GM23338 (cell line): ENCODE data around the gene PAQR8. TPM values are rescaled to one million over a fixed set of nuclear protein-coding genes. Genes with fewer than 3 reads are reported as not detected.

Experiments
- ATAC-seq: fragments of 200-7000 bp; cut with Tn5 transposase; 3 replicates; pipeline ENCODE4 v1.9.1; 2020
- DNase-seq: peaks from one replicate; pipeline ENCODE4 v3.0.0-alpha.2; 2015; ENCODE audit warnings: low spot score
- H2AFZ ChIP-seq: fragments of 200-600 bp; sonication (generic); 2 replicates; pipeline ENCODE4 v1.8.0; 2016; ENCODE audit warnings: antibody characterized with exemption, mild to moderate bottlenecking, moderate library complexity
- H3F3A ChIP-seq: fragments of 200-600 bp; sonication (generic); replicated peaks from 2 replicates; pipeline ENCODE4 v1.8.0; 2017; ENCODE audit warnings: antibody characterized with exemption, mixed run types, low read depth
- H3K27ac ChIP-seq: fragments of 200-600 bp; sonication (generic); 2 replicates; pipeline ENCODE4 v1.6.1; 2016; ENCODE audit warnings: low read depth
- H3K27me3 ChIP-seq: fragments of 200-600 bp; sonication (generic); 2 replicates; pipeline ENCODE4 v1.8.0; 2016; ENCODE audit warnings: mild to moderate bottlenecking, mixed run types, moderate library complexity; ENCODE audit not compliant: insufficient read depth
- H3K36me3 ChIP-seq: fragments of 200-600 bp; sonication (generic); 2 replicates; pipeline ENCODE4 v1.8.0; 2016; ENCODE audit warnings: mild to moderate bottlenecking; ENCODE audit not compliant: insufficient read depth
- H3K4me1 ChIP-seq: fragments of 200-600 bp; sonication (generic); 2 replicates; pipeline ENCODE4 v1.8.0; 2016; ENCODE audit warnings: mild to moderate bottlenecking, moderate library complexity; ENCODE audit not compliant: insufficient read depth
- H3K4me2 ChIP-seq: fragments of 200-600 bp; sonication (generic); 2 replicates; pipeline ENCODE4 v1.7.1; 2017; ENCODE audit warnings: mixed run types
- H3K4me3 ChIP-seq: fragments of 200-600 bp; sonication (generic); 2 replicates; pipeline ENCODE4 v1.6.1; 2016; ENCODE audit warnings: mixed run types
- H3K79me2 ChIP-seq: fragments of 200-600 bp; sonication (generic); replicated peaks from 2 replicates; pipeline ENCODE4 v1.8.0; 2017; ENCODE audit warnings: mild to moderate bottlenecking; ENCODE audit not compliant: insufficient read depth
- H3K9me2 ChIP-seq: fragments of 200-600 bp; sonication (generic); 2 replicates; pipeline ENCODE4 v1.8.0; 2017; ENCODE audit not compliant: insufficient read depth
- H4K20me1 ChIP-seq: fragments of 200-600 bp; sonication (generic); replicated peaks from 2 replicates; pipeline ENCODE4 v1.8.0; 2017; ENCODE audit warnings: mild to moderate bottlenecking; ENCODE audit not compliant: insufficient read depth
- H3K27ac Mint-ChIP-seq: 2 replicates; pipeline ENCODE4 v1.8.0; 2020; ENCODE audit warnings: inconsistent platforms, mild to moderate bottlenecking, moderate library complexity, mixed read lengths
- H3K27me3 Mint-ChIP-seq: 3 replicates; pipeline ENCODE4 v1.8.0; 2022; ENCODE audit warnings: low read depth, mild to moderate bottlenecking, moderate library complexity, mixed read lengths, inconsistent platforms; ENCODE audit not compliant: insufficient read depth, poor library complexity
- H3K36me3 Mint-ChIP-seq: 3 replicates; pipeline ENCODE4 v1.8.0; 2021; ENCODE audit warnings: low read depth, mild to moderate bottlenecking, inconsistent platforms, moderate library complexity, mixed read lengths
- H3K4me1 Mint-ChIP-seq: 3 replicates; pipeline ENCODE4 v1.8.0; 2020; ENCODE audit warnings: mild to moderate bottlenecking, inconsistent platforms, mixed read lengths
- H3K4me3 Mint-ChIP-seq: 3 replicates; pipeline ENCODE4 v1.8.0; 2021; ENCODE audit warnings: moderate library complexity, mild to moderate bottlenecking, inconsistent platforms, mixed read lengths
- H3K9me3 Mint-ChIP-seq: 3 replicates; pipeline ENCODE4 v1.8.0; 2020; ENCODE audit warnings: moderate library complexity, mild to moderate bottlenecking, inconsistent platforms, mixed read lengths
- CREB1 ChIP-seq: fragments of 250-450 bp; sonication (Bioruptor Pico); IDR thresholded peaks from 2 replicates; pipeline ENCODE4 v1.5.0; 2020; ENCODE audit warnings: low read depth, mild to moderate bottlenecking, moderate library complexity
- EZH2 ChIP-seq: fragments of 200-600 bp; sonication (generic); IDR thresholded peaks from one replicate; pipeline ENCODE4 v1.8.0; 2017; ENCODE audit warnings: antibody characterized with exemption, mild to moderate bottlenecking, low read depth; ENCODE audit not compliant: unreplicated experiment
- JUNB ChIP-seq: IDR thresholded peaks from one replicate; pipeline ENCODE4 v1.6.1; 2016; ENCODE audit warnings: antibody characterized with exemption; ENCODE audit not compliant: unreplicated experiment
- STAT1 ChIP-seq: IDR thresholded peaks from one replicate; pipeline ENCODE4 v1.6.1; 2016; ENCODE audit warnings: antibody characterized with exemption; ENCODE audit not compliant: unreplicated experiment
- ZNF114 ChIP-seq: fragments of 250-450 bp; sonication (Bioruptor Pico); IDR thresholded peaks from 2 replicates; pipeline ENCODE4 v1.5.0; 2020; ENCODE audit warnings: mild to moderate bottlenecking, moderate library complexity
- polyA plus RNA-seq: library from polyadenylated mRNA; unstranded; fragments of >200 nt; fragmentation: Nextera tagmentation; extraction: Ambion mirVana; gene quantifications from 2 replicates; pipeline ENCODE4 v1.2.1, GENCODE V29; 2016
- total RNA-seq: library from RNA; depleted of rRNA; stranded (reverse); fragments of >200 nt; shearing (Covaris generic); gene quantifications from 2 replicates; pipeline ENCODE4 v1.2.3, GENCODE V29; 2014
- TF ChIP-seq, protein P1 (sequence below): IDR thresholded peaks from one replicate; pipeline ENCODE4 v1.6.1; 2018; ENCODE audit warnings: antibody characterized with exemption; ENCODE audit not compliant: unreplicated experiment
- TF ChIP-seq, protein P2 (sequence below), 2 experiments: fragments of 200-600 bp in 1 of 2; sonication (generic) in 1 of 2; conservative IDR thresholded peaks; 2 replicates each; pipeline versions ENCODE4 v1.5.1 to v1.6.1; 2016 to 2017; ENCODE audit warnings: antibody characterized with exemption in 2 of 2, low read depth in 2 of 2, mild to moderate bottlenecking in 2 of 2, moderate library complexity in 1 of 2
- TF ChIP-seq, protein P3 (sequence below): fragments of 250-450 bp; sonication (Bioruptor Pico); IDR thresholded peaks from 2 replicates; pipeline ENCODE4 v1.5.0; 2020; ENCODE audit warnings: mild to moderate bottlenecking, moderate library complexity

Gene PAQR8
- total and polyA plus RNA-seq, 2 experiments from 2014 or later: 3.6 to 11.2 TPM

DNA sequence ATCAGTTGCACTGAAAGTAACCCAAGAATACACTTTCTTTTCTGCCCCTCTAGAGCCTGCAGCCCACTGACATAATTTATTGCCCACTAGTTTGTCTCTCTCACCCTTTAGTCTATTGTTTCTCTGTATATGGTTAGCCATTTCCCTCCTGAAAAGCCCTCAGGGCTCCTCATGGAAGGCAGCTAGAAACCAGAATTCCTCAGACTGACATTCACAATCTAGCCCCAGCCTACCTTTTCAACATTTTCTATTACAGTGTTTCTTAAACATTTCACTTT is 21.4 kb upstream of the PAQR8 start:
- H3K4me3 Mint-ChIP-seq: no peak overlapping the region
- no peaks in the 10 kb centered on the region for H3K4me1 Mint-ChIP-seq
- no peaks in the 10 kb centered on the region for H3K9me3 Mint-ChIP-seq
- Histone ChIP-seq H3K9me2 (no peaks in the 10 kb centered on the region), H4K20me1 (no peaks in the 10 kb centered on the region), H3K4me3 (no peak overlapping the region), H3K27ac (no peak overlapping the region), H3F3A (no peaks in the 10 kb centered on the region), H3K4me1 (no peaks in the 10 kb centered on the region), H3K36me3 (no peaks in the 10 kb centered on the region), H3K79me2 (no peaks in the 10 kb centered on the region), H2AFZ (peak overlapping the region; percentile 85; the same call in 1 of the 2 replicates), H3K4me2 (no peak overlapping the region), H3K27me3 (no peaks in the 10 kb centered on the region)
- TF ChIP-seq STAT1 (no peak), JUNB (no peak), CREB1 (no peak), ZNF114 (no peak), EZH2 (no peak)
- TF ChIP-seq, protein P1, sequence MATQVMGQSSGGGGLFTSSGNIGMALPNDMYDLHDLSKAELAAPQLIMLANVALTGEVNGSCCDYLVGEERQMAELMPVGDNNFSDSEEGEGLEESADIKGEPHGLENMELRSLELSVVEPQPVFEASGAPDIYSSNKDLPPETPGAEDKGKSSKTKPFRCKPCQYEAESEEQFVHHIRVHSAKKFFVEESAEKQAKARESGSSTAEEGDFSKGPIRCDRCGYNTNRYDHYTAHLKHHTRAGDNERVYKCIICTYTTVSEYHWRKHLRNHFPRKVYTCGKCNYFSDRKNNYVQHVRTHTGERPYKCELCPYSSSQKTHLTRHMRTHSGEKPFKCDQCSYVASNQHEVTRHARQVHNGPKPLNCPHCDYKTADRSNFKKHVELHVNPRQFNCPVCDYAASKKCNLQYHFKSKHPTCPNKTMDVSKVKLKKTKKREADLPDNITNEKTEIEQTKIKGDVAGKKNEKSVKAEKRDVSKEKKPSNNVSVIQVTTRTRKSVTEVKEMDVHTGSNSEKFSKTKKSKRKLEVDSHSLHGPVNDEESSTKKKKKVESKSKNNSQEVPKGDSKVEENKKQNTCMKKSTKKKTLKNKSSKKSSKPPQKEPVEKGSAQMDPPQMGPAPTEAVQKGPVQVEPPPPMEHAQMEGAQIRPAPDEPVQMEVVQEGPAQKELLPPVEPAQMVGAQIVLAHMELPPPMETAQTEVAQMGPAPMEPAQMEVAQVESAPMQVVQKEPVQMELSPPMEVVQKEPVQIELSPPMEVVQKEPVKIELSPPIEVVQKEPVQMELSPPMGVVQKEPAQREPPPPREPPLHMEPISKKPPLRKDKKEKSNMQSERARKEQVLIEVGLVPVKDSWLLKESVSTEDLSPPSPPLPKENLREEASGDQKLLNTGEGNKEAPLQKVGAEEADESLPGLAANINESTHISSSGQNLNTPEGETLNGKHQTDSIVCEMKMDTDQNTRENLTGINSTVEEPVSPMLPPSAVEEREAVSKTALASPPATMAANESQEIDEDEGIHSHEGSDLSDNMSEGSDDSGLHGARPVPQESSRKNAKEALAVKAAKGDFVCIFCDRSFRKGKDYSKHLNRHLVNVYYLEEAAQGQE: no peak
- TF ChIP-seq, protein P2, sequence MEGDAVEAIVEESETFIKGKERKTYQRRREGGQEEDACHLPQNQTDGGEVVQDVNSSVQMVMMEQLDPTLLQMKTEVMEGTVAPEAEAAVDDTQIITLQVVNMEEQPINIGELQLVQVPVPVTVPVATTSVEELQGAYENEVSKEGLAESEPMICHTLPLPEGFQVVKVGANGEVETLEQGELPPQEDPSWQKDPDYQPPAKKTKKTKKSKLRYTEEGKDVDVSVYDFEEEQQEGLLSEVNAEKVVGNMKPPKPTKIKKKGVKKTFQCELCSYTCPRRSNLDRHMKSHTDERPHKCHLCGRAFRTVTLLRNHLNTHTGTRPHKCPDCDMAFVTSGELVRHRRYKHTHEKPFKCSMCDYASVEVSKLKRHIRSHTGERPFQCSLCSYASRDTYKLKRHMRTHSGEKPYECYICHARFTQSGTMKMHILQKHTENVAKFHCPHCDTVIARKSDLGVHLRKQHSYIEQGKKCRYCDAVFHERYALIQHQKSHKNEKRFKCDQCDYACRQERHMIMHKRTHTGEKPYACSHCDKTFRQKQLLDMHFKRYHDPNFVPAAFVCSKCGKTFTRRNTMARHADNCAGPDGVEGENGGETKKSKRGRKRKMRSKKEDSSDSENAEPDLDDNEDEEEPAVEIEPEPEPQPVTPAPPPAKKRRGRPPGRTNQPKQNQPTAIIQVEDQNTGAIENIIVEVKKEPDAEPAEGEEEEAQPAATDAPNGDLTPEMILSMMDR (conservative IDR thresholded peaks at IDR 0.05; ENCODE audit: low read depth in 2 of 2): no peak
- TF ChIP-seq, protein P3, sequence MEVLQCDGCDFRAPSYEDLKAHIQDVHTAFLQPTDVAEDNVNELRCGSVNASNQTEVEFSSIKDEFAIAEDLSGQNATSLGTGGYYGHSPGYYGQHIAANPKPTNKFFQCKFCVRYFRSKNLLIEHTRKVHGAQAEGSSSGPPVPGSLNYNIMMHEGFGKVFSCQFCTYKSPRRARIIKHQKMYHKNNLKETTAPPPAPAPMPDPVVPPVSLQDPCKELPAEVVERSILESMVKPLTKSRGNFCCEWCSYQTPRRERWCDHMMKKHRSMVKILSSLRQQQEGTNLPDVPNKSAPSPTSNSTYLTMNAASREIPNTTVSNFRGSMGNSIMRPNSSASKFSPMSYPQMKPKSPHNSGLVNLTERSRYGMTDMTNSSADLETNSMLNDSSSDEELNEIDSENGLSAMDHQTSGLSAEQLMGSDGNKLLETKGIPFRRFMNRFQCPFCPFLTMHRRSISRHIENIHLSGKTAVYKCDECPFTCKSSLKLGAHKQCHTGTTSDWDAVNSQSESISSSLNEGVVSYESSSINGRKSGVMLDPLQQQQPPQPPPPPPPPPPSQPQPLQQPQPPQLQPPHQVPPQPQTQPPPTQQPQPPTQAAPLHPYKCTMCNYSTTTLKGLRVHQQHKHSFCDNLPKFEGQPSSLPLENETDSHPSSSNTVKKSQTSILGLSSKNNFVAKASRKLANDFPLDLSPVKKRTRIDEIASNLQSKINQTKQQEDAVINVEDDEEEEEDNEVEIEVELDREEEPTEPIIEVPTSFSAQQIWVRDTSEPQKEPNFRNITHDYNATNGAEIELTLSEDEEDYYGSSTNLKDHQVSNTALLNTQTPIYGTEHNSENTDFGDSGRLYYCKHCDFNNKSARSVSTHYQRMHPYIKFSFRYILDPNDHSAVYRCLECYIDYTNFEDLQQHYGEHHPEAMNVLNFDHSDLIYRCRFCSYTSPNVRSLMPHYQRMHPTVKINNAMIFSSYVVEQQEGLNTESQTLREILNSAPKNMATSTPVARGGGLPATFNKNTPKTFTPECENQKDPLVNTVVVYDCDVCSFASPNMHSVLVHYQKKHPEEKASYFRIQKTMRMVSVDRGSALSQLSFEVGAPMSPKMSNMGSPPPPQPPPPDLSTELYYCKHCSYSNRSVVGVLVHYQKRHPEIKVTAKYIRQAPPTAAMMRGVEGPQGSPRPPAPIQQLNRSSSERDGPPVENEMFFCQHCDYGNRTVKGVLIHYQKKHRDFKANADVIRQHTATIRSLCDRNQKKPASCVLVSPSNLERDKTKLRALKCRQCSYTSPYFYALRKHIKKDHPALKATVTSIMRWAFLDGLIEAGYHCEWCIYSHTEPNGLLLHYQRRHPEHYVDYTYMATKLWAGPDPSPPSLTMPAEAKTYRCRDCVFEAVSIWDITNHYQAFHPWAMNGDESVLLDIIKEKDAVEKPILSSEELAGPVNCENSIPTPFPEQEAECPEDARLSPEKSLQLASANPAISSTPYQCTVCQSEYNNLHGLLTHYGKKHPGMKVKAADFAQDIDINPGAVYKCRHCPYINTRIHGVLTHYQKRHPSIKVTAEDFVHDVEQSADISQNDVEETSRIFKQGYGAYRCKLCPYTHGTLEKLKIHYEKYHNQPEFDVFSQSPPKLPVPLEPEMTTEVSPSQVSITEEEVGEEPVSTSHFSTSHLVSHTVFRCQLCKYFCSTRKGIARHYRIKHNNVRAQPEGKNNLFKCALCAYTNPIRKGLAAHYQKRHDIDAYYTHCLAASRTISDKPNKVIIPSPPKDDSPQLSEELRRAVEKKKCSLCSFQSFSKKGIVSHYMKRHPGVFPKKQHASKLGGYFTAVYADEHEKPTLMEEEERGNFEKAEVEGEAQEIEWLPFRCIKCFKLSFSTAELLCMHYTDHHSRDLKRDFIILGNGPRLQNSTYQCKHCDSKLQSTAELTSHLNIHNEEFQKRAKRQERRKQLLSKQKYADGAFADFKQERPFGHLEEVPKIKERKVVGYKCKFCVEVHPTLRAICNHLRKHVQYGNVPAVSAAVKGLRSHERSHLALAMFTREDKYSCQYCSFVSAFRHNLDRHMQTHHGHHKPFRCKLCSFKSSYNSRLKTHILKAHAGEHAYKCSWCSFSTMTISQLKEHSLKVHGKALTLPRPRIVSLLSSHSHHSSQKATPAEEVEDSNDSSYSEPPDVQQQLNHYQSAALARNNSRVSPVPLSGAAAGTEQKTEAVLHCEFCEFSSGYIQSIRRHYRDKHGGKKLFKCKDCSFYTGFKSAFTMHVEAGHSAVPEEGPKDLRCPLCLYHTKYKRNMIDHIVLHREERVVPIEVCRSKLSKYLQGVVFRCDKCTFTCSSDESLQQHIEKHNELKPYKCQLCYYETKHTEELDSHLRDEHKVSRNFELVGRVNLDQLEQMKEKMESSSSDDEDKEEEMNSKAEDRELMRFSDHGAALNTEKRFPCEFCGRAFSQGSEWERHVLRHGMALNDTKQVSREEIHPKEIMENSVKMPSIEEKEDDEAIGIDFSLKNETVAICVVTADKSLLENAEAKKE (CRISPR knock-in tag): no peak
- no peak overlapping the region for H3K27ac Mint-ChIP-seq
- H3K27me3 Mint-ChIP-seq: peaks cover 2% of the 10 kb centered on the region
- H3K36me3 Mint-ChIP-seq: no peaks in the 10 kb centered on the region
- DNase-seq: no peak
- ATAC-seq: no peak
